Vagina (tissue), 2 donors: ENCODE measurements around the gene DRG2. TPM values are rescaled to one million over a fixed set of nuclear protein-coding genes. Genes with fewer than 3 reads are reported as not detected.

Experiments
- DNase-seq, 2 donors: peaks; one replicate each; pipeline ENCODE4 v3.0.0-alpha.2; 2017; ENCODE audit errors: extremely low spot score in 2 of 2
- H3K27ac ChIP-seq: fragments of 200-600 bp; sonication (generic); one replicate; pipeline ENCODE4 v1.5.1; 2019
- H3K27me3 ChIP-seq: fragments of 200-600 bp; sonication (generic); one replicate; pipeline ENCODE4 v1.5.1; 2019
- H3K36me3 ChIP-seq, 2 donors: fragments of 200-600 bp; sonication (generic); one replicate each; pipeline ENCODE4 v1.5.1; 2017 to 2019
- H3K4me1 ChIP-seq: fragments of 200-600 bp; sonication (generic); one replicate; pipeline ENCODE4 v1.5.1; 2019
- H3K4me3 ChIP-seq, 2 donors: fragments of 200-600 bp; sonication (generic); 1 replicate in 1 of 2; 2 replicates in 1 of 2; pipeline ENCODE4 v1.5.1; 2016 to 2019
- H3K9me3 ChIP-seq: fragments of 200-600 bp; sonication (generic); one replicate; pipeline ENCODE4 v1.5.1; 2019
- CTCF ChIP-seq, 3 experiments: fragments of 450-650 bp in 2 of 3; fragments of 200-600 bp in 1 of 3; sonication (generic) in 1 of 3; IDR thresholded peaks; one replicate each; pipeline ENCODE4 v1.5.1; 2017 to 2019; ENCODE audit warnings: antibody characterized with exemption in 3 of 3, mild to moderate bottlenecking in 2 of 3, moderate library complexity in 2 of 3
- POLR2A ChIP-seq, 2 donors: fragments of 450-650 bp; IDR thresholded peaks; one replicate each; pipeline ENCODE4 v1.6.1; 2017; ENCODE audit warnings: antibody characterized with exemption in 2 of 2, mild to moderate bottlenecking in 2 of 2, moderate library complexity in 2 of 2
- POLR2AphosphoS5 ChIP-seq, 2 donors: sonication (generic); formaldehyde crosslinking; IDR thresholded peaks; one replicate each; pipeline ENCODE4 v1.9.0; 2017; ENCODE audit warnings: antibody characterized with exemption in 2 of 2, mild to moderate bottlenecking in 2 of 2, low read depth in 1 of 2; ENCODE audit not compliant: insufficient read depth in 1 of 2
- intact Hi-C: fragments of 100-400 bp; cut with DNase I; formaldehyde crosslinking; loops from one replicate; pipeline ENCODE4 v1.15.1; 2023
- total RNA-seq: library from RNA; depleted of rRNA; stranded (reverse); fragments of >200 nt; gene quantifications from one replicate; pipeline ENCODE4 v1.2.3, GENCODE V29; 2016

Gene DRG2
- total RNA-seq, 1 donor from 2014 or later: 40.8 TPM

GRCh38 chr17:18142417-18142816 lies 54.7 kb downstream of the DRG2 start:
- intact Hi-C loops: no loop called here
- Histone ChIP-seq H3K36me3 (no peaks in the 10 kb centered on the region), H3K4me1 (no peaks in the 10 kb centered on the region), H3K9me3 (no peaks in the 10 kb centered on the region), H3K27ac (no peak overlapping the region), H3K4me3 (no peak overlapping the region), H3K27me3 (no peaks in the 10 kb centered on the region)
- DNase-seq: no peak
- TF ChIP-seq CTCF (IDR thresholded peaks at IDR 0.05): no peak

DNA sequence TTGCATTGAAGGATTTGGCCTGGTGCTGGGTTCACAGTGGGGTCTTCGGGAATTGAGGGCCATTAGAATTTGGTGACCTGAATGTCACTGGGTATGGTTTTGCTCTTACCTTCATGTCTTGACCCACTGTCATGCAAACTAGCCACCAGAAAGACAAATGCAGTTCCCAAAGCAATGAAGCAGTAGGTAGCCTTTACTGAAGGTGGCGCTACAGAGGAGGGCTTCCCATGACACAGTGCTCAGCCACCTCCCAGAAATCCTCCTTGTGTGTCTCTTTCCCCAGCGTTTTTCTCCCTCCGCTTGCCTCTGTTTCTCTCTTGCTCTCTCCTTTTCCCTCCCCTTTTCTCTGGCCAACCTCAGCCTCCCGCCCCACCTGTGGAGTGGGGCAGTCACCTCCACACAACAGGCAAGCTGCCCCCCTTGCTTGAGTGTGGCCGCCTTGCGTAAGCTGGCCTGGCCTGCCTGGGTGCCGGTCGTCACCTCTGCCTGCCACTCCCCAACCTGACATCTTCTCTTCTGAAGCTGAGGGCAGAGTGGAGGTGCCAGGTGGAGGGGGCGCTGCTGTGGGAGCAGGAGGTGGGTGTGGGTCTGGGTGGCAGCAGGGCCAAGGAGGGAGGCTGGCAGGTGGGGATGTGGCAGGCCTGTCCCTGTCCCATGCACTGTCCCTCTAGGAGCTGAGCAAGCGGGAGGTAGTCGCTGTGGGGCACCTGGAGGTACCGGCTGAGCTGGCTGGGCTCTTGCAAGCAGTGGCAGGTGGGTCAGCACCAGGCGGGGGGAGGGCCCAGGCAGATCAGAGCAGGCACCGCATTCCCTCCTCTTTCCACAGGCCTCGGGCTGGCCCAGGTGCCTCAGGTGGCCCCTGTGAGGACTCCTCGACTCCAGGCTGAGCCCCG lies 55.5 kb downstream of the DRG2 start:
- no peak overlapping the region for H3K27ac ChIP-seq
- no peak overlapping the region for H3K4me3 ChIP-seq
- H3K9me3 ChIP-seq: no peaks in the 10 kb centered on the region
- no peaks in the 10 kb centered on the region for H3K4me1 ChIP-seq
- intact Hi-C loops: no loop called here
- no peaks in the 10 kb centered on the region for H3K36me3 ChIP-seq
- no peak for DNase-seq
- TF ChIP-seq POLR2A (IDR thresholded peaks at IDR 0.05): no peak
- TF ChIP-seq POLR2AphosphoS5 (IDR thresholded peaks at IDR 0.05; ENCODE audit: insufficient read depth in 1 of 2, low read depth in 1 of 2): no peak
- TF ChIP-seq CTCF (IDR thresholded peaks at IDR 0.05): no peak
- H3K27me3 ChIP-seq: no peaks in the 10 kb centered on the region

- TF ChIP-seq POLR2A (IDR thresholded peaks at IDR 0.05): no peak
- TF ChIP-seq CTCF (IDR thresholded peaks at IDR 0.05): no peak
- H3K4me1 ChIP-seq: no peaks in the 10 kb centered on the region
Observed at GRCh38 chr17:18144261-18144660, 56.5 kb downstream of the DRG2 start.

DNA sequence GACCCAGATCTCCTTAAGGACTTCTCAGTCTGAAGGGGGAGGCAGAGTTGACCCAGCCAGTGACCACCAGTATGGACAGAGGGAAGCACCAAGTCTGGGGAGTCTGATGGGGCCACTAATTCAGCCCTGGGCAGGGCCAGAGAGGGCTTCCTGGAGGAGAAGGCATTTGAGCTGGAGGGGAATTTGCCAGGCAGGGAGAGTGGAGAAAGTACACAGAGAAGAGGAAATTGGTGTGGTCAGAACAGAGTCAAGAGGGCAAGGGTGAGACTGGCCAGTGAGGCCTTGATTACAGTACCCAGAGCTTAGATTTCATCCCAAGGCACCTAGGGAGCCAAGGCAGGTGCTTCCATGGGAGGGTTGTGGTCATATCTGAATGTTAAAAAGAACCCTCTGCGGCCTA lies 57.1 kb downstream of the DRG2 start:
- Histone ChIP-seq H3K9me3 (no peaks in the 10 kb centered on the region), H3K4me1 (no peaks in the 10 kb centered on the region)
- intact Hi-C loops: no loop called here

More at GRCh38 chr17:18144261-18144660, 56.5 kb downstream of the DRG2 start:
- Histone ChIP-seq H3K4me3 (no peak overlapping the region), H3K36me3 (no peaks in the 10 kb centered on the region), H3K9me3 (no peaks in the 10 kb centered on the region), H3K27me3 (no peaks in the 10 kb centered on the region), H3K27ac (no peak overlapping the region)
- intact Hi-C loops: no loop called here
- DNase-seq: no peak

More for the DNA sequence above, 57.1 kb downstream of the DRG2 start:
- no peaks in the 10 kb centered on the region for H3K27me3 ChIP-seq
- TF ChIP-seq POLR2AphosphoS5 (IDR thresholded peaks at IDR 0.05; ENCODE audit: insufficient read depth in 1 of 2, low read depth in 1 of 2) (no peak), CTCF (IDR thresholded peaks at IDR 0.05) (no peak), POLR2A (IDR thresholded peaks at IDR 0.05) (no peak)
- no peak for DNase-seq
- no peak overlapping the region for H3K4me3 ChIP-seq
- H3K27ac ChIP-seq: no peak overlapping the region
- H3K36me3 ChIP-seq: no peaks in the 10 kb centered on the region
